ENCODE measurements around the gene HEBP1.
"Not testable (repeated sequence)": the region's sequence is repeated elsewhere in the genome, so short reads cannot be mapped to it uniquely, and the experiment has no call there.

Gene HEBP1

GRCh38 chr12:13038491-13039161 lies 38.6 kb upstream of the HEBP1 start:
- peak overlapping the region; percentile 41; the same call in 1 of the 2 replicates for H3K27ac ChIP-seq (ENCODE audit: low read depth, low read length)
- H3K4me1 ChIP-seq (ENCODE audit: control insufficient read depth, insufficient read depth, low read length, unreplicated experiment): peaks cover 10% of the 10 kb centered on the region
- H3K79me2 ChIP-seq (ENCODE audit: control insufficient read depth, insufficient read depth, low read length, unreplicated experiment): no peaks in the 10 kb centered on the region
- H3K27me3 ChIP-seq (ENCODE audit: insufficient read depth, low read length): no peaks in the 10 kb centered on the region
- no peaks in the 10 kb centered on the region for H3K36me3 ChIP-seq (ENCODE audit: insufficient read depth, low read length)
- H3K4me3 ChIP-seq (ENCODE audit: low read depth, low read length): no peak overlapping the region
- peak overlapping the region; percentile 29 for H2AFZ ChIP-seq (ENCODE audit: low read length, unreplicated experiment)

DNA sequence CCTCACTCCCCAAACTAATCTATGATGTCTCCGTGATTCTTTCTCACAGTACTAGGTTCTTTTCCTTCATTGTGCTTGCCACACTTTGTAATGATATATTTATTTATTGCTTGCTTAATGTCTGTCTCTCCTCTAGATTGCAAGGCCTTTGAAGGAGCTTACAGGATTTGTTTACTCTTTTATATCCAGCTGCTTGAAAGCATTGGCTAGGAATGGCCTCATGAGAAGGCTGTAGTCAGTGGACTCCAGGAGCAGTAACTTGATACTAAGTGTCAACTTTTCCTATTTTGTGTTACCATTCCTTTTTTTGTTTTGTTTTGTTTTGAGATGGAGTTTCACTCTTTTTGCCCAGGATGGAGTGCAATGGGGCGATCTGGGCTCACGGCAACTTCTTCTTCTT lies 36.8 kb upstream of the HEBP1 start:
- H3K4me3 ChIP-seq (ENCODE audit: low read depth, low read length): no peak overlapping the region
- H2AFZ ChIP-seq (ENCODE audit: low read length, unreplicated experiment): no peak overlapping the region
- no peaks in the 10 kb centered on the region for H3K79me2 ChIP-seq (ENCODE audit: control insufficient read depth, insufficient read depth, low read length, unreplicated experiment)
- no peaks in the 10 kb centered on the region for H3K36me3 ChIP-seq (ENCODE audit: insufficient read depth, low read length)
- H3K27ac ChIP-seq (ENCODE audit: low read depth, low read length): no peak overlapping the region
- no peaks in the 10 kb centered on the region for H3K27me3 ChIP-seq (ENCODE audit: insufficient read depth, low read length)
- H3K4me1 ChIP-seq (ENCODE audit: control insufficient read depth, insufficient read depth, low read length, unreplicated experiment): peaks cover 12% of the 10 kb centered on the region

DNA sequence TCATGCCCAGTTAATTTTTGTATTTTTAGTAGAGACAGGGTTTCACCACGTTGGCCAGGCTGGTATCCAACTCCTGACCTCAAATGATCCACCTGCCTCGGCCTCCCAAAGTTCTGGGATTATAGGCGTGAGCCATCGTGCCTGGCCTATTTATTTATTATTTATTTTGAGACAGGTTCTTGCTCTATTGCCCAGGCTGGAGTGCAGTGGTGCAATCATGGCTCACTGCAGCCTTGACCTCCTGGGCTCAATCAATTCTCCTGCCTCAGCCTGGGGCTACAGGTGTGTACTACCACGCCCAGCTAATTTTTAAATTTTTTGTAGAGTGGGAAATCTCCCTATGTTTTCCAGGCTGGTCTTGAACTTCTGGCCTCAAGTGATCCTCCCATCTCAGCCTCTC lies 35.3 kb upstream of the HEBP1 start:
- not testable (repeated sequence) for H3K4me3 ChIP-seq (ENCODE audit: low read depth, low read length); H3K27me3 ChIP-seq (ENCODE audit: insufficient read depth, low read length); H2AFZ ChIP-seq (ENCODE audit: low read length, unreplicated experiment); H3K27ac ChIP-seq (ENCODE audit: low read depth, low read length); H3K36me3 ChIP-seq (ENCODE audit: insufficient read depth, low read length); H3K79me2 ChIP-seq (ENCODE audit: control insufficient read depth, insufficient read depth, low read length, unreplicated experiment)
- H3K4me1 ChIP-seq (ENCODE audit: control insufficient read depth, insufficient read depth, low read length, unreplicated experiment): peaks cover 12% of the 10 kb centered on the region

DNA sequence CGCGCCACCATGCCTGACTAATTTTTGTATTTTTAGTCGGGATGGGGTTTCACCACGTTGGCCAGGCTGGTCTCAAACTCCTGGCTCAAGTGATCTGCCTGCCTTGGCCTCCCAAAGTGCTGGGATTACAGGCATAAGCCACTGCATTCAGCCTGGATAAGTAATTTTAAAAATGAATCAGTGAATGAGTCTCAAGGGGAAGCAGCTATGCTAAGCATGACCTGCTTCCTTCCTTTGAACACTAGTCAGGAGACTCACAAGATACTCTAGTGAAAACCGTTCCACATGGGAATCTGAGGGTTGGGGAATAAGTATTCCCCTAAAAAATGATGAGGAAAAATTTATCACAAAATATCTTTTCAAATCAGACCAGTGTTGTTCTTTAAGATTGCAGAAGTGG lies 33.4 kb upstream of the HEBP1 start:
- no peaks in the 10 kb centered on the region for H3K27me3 ChIP-seq (ENCODE audit: insufficient read depth, low read length)
- H2AFZ ChIP-seq (ENCODE audit: low read length, unreplicated experiment): peak overlapping the region; percentile 30
- H3K4me3 ChIP-seq (ENCODE audit: low read depth, low read length): no peak overlapping the region
- peak overlapping the region; percentile 29; the same call in 1 of the 2 replicates for H3K27ac ChIP-seq (ENCODE audit: low read depth, low read length)
- peaks cover 6% of the 10 kb centered on the region for H3K4me1 ChIP-seq (ENCODE audit: control insufficient read depth, insufficient read depth, low read length, unreplicated experiment)
- no peaks in the 10 kb centered on the region for H3K79me2 ChIP-seq (ENCODE audit: control insufficient read depth, insufficient read depth, low read length, unreplicated experiment)
- no peaks in the 10 kb centered on the region for H3K36me3 ChIP-seq (ENCODE audit: insufficient read depth, low read length)

DNA sequence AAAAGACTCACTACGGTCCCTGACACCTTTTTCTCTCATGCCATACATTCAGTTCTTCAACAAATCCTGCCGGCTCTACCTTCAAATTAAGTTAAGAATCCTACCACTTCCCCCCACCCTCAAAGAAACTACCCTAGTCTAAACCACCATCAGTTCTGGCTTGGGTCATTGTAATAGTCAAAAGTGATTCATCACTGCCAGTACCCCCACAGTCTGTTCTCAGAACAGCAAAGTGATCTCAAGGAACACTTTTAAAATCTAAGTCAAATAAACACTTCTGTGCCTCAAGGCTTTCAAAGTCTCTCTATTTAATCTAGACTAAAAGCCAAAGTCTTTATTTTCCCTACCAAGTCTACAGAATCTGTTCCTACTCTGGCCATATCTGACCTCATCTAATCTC lies 32.1 kb upstream of the HEBP1 start:
- H3K4me1 ChIP-seq (ENCODE audit: control insufficient read depth, insufficient read depth, low read length, unreplicated experiment): peaks cover 6% of the 10 kb centered on the region
- no peaks in the 10 kb centered on the region for H3K36me3 ChIP-seq (ENCODE audit: insufficient read depth, low read length)
- no peak overlapping the region for H2AFZ ChIP-seq (ENCODE audit: low read length, unreplicated experiment)
- H3K4me3 ChIP-seq (ENCODE audit: low read depth, low read length): no peak overlapping the region
- H3K27me3 ChIP-seq (ENCODE audit: insufficient read depth, low read length): no peaks in the 10 kb centered on the region
- H3K79me2 ChIP-seq (ENCODE audit: control insufficient read depth, insufficient read depth, low read length, unreplicated experiment): no peaks in the 10 kb centered on the region
- no peak overlapping the region for H3K27ac ChIP-seq (ENCODE audit: low read depth, low read length)

DNA sequence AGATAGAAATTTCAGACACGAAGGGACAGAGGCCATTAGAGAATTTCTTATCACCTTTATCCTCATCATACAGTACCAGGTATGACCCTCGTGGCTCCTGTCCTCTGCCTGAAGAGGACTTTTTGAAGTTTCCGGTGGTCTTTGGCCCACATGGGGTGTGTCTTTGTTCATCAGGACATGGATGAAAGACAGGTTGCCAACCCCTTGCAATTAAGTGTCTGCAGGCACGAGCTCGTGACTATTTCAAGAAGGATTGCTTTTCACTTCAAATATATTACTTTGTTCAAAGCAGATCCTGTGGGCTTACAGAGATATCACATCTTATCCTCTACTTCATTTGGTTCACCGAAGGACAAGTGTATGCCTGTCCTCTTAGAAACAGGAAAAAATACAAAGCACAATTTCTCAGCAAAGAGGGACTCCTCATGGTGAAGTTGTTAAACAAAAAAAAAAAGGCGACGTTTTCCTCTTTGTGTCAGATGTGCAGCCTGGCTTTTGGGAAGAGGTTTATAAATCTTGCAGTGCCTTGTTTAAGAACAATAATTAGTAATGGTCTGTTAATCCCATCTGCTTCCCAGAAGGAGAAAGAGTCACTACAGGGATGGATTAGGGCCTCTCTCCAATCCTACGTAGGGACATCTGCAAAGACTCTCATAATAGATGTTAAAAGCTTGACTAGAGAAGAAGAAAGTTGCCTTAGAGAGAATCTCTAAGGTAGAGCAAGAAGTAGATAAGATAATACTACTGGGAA lies 30.7 kb upstream of the HEBP1 start:
- H3K36me3 ChIP-seq (ENCODE audit: insufficient read depth, low read length): no peaks in the 10 kb centered on the region
- no peaks in the 10 kb centered on the region for H3K27me3 ChIP-seq (ENCODE audit: insufficient read depth, low read length)
- H2AFZ ChIP-seq (ENCODE audit: low read length, unreplicated experiment): no peak overlapping the region
- H3K27ac ChIP-seq (ENCODE audit: low read depth, low read length): no peak overlapping the region
- H3K4me3 ChIP-seq (ENCODE audit: low read depth, low read length): no peak overlapping the region
- H3K79me2 ChIP-seq (ENCODE audit: control insufficient read depth, insufficient read depth, low read length, unreplicated experiment): no peaks in the 10 kb centered on the region
- H3K4me1 ChIP-seq (ENCODE audit: control insufficient read depth, insufficient read depth, low read length, unreplicated experiment): peaks cover 6% of the 10 kb centered on the region

DNA sequence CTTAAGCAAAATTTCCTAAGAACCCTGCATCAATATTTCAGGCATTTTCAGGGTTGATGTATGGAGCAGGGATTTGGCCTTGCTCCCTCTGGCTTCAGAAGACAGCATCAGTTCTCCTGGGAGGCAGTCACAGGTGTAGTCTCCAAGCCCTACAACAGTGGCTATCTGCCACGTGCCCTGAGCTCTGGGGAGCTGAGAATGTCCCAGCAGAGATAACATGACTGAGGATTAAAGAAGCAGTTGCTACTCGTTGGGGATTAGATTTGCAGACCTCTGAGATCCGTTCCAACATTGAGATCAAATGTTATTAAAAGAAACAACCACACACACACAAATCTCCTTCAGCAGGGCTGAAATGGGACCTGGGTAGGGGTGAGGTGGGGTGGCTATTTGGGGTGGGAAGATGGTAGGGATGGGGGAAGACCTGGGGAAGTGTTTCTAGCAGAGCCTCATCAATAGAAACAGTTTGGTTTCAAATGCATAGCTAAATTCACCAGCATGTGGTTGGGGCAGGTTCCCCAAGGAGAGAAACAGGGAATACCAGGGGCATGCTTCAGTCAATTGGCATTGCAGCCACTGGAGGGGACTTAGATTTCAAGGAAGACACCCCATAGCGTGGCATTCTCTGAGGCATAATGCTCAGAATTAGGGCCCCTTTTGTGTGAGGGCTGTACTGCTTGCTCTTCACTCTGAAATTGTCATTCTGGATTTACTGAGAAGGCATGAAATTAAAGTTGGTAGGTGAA lies 28.9 kb upstream of the HEBP1 start:
- Histone ChIP-seq H3K4me3 (ENCODE audit: low read depth, low read length) (no peak overlapping the region), H3K4me1 (ENCODE audit: control insufficient read depth, insufficient read depth, low read length, unreplicated experiment) (peaks cover 6% of the 10 kb centered on the region), H3K79me2 (ENCODE audit: control insufficient read depth, insufficient read depth, low read length, unreplicated experiment) (no peaks in the 10 kb centered on the region), H2AFZ (ENCODE audit: low read length, unreplicated experiment) (no peak overlapping the region), H3K36me3 (ENCODE audit: insufficient read depth, low read length) (no peaks in the 10 kb centered on the region), H3K27ac (ENCODE audit: low read depth, low read length) (no peak overlapping the region), H3K27me3 (ENCODE audit: insufficient read depth, low read length) (no peaks in the 10 kb centered on the region)

GRCh38 chr12:13027508-13027907 lies 27.4 kb upstream of the HEBP1 start:
- no peaks in the 10 kb centered on the region for H3K27me3 ChIP-seq (ENCODE audit: insufficient read depth, low read length)
- H3K4me1 ChIP-seq (ENCODE audit: control insufficient read depth, insufficient read depth, low read length, unreplicated experiment): no peaks in the 10 kb centered on the region
- no peaks in the 10 kb centered on the region for H3K79me2 ChIP-seq (ENCODE audit: control insufficient read depth, insufficient read depth, low read length, unreplicated experiment)
- H3K27ac ChIP-seq (ENCODE audit: low read depth, low read length): no peak overlapping the region
- no peak overlapping the region for H2AFZ ChIP-seq (ENCODE audit: low read length, unreplicated experiment)
- no peak overlapping the region for H3K4me3 ChIP-seq (ENCODE audit: low read depth, low read length)
- H3K36me3 ChIP-seq (ENCODE audit: insufficient read depth, low read length): no peaks in the 10 kb centered on the region

GRCh38 chr12:13027032-13027431 lies 27.0 kb upstream of the HEBP1 start:
- H3K27ac ChIP-seq (ENCODE audit: low read depth, low read length): no peak overlapping the region
- H3K79me2 ChIP-seq (ENCODE audit: control insufficient read depth, insufficient read depth, low read length, unreplicated experiment): no peaks in the 10 kb centered on the region
- no peaks in the 10 kb centered on the region for H3K36me3 ChIP-seq (ENCODE audit: insufficient read depth, low read length)
- peak overlapping the region; percentile 20 for H3K4me3 ChIP-seq (ENCODE audit: low read depth, low read length)
- no peaks in the 10 kb centered on the region for H3K27me3 ChIP-seq (ENCODE audit: insufficient read depth, low read length)
- no peaks in the 10 kb centered on the region for H3K4me1 ChIP-seq (ENCODE audit: control insufficient read depth, insufficient read depth, low read length, unreplicated experiment)
- H2AFZ ChIP-seq (ENCODE audit: low read length, unreplicated experiment): peak overlapping the region; percentile 41

- Histone ChIP-seq H3K79me2 (ENCODE audit: control insufficient read depth, insufficient read depth, low read length, unreplicated experiment) (no peaks in the 10 kb centered on the region), H3K27ac (ENCODE audit: low read depth, low read length) (no peak overlapping the region), H3K4me1 (ENCODE audit: control insufficient read depth, insufficient read depth, low read length, unreplicated experiment) (no peaks in the 10 kb centered on the region), H2AFZ (ENCODE audit: low read length, unreplicated experiment) (peak overlapping the region; percentile 41), H3K4me3 (ENCODE audit: low read depth, low read length) (peak overlapping the region; percentile 20; the same call in 1 of the 2 replicates), H3K36me3 (ENCODE audit: insufficient read depth, low read length) (no peaks in the 10 kb centered on the region), H3K27me3 (ENCODE audit: insufficient read depth, low read length) (no peaks in the 10 kb centered on the region)
Observed at GRCh38 chr12:13026286-13026685, 26.2 kb upstream of the HEBP1 start.

Measured in ACC112 (cell line).